ENCODE measurements around the gene DNAJC2. TPM values are rescaled to one million over a fixed set of nuclear protein-coding genes. Genes with fewer than 3 reads are reported as not detected.

The DNAJC2 gene
- total and polyA plus RNA-seq, 2 experiments from 2014 or later: 40.1 to 168 TPM

DNA sequence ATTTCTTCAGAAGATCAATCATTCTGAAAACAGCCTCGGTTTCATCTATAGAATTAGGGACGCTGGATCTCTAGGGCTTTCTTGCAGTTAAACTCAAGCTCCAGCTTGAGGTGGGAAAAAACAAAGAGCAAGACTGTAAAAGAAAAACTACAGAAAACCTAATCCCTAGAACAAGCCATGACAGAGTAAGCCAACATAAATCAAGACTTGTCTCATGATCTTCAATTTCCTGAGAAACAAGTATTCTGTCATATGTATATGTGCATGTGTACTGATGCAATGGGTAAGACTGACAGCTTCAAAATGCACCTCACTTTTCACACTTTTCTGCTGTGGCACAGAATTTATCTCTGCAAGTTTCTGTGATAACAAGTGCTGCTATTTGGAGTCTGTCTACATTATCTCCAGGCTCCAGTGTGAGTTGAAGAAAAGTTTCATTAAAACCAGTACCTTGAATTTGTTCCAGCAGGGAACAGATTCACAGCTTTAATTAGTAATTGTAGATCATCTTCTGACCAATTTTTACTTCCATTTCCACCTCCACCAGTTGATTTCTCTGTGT lies 28.1 kb downstream of the DNAJC2 start:
- H3K4me3 ChIP-seq: no peak overlapping the region
- ATAC-seq: no peak
- peaks cover 98% of the 10 kb centered on the region for H3K36me3 Mint-ChIP-seq (ENCODE audit: low read depth)
- H3K79me2 ChIP-seq (replicated peaks; ENCODE audit: insufficient read depth): peaks cover 2% of the 10 kb centered on the region; the same call in 1 of the 2 replicates
- no peak overlapping the region for H3K27ac ChIP-seq (ENCODE audit: low read depth)
- peaks cover 90% of the 10 kb centered on the region for H3K36me3 ChIP-seq (ENCODE audit: insufficient read depth)
- no peaks in the 10 kb centered on the region for H3K27me3 Mint-ChIP-seq (ENCODE audit: insufficient read depth, low read depth, poor library complexity)
- no peaks in the 10 kb centered on the region for H3K4me1 ChIP-seq (ENCODE audit: insufficient read depth)
- DNase-seq (ENCODE audit: low spot score): no peak
- no peak overlapping the region for H3K4me3 Mint-ChIP-seq
- no peaks in the 10 kb centered on the region for H3F3A ChIP-seq (replicated peaks; ENCODE audit: low read depth)
- H3K4me1 Mint-ChIP-seq: no peaks in the 10 kb centered on the region
- TF ChIP-seq ZNF331 (CRISPR knock-in tag; IDR thresholded peaks at IDR 0.05; ENCODE audit: low read depth) (no peak), CREB1 (CRISPR knock-in tag; IDR thresholded peaks at IDR 0.05; ENCODE audit: low read depth) (no peak), STAT1 (IDR thresholded peaks at IDR 0.05; ENCODE audit: unreplicated experiment) (no peak), POLR2AphosphoS5 (IDR thresholded peaks at IDR 0.05; ENCODE audit: low read depth) (no peak), CTCF (conservative IDR thresholded peaks at IDR 0.05; ENCODE audit: low read depth in 2 of 2) (no peak), JUNB (IDR thresholded peaks at IDR 0.05; ENCODE audit: unreplicated experiment) (no peak), ZNF462 (CRISPR knock-in tag; IDR thresholded peaks at IDR 0.05) (no peak), NANOG (IDR thresholded peaks at IDR 0.05; ENCODE audit: borderline replicate concordance) (no peak), EZH2 (IDR thresholded peaks at IDR 0.05; ENCODE audit: low read depth, unreplicated experiment) (no peak), EZH2phosphoT487 (IDR thresholded peaks at IDR 0.05; ENCODE audit: unreplicated experiment) (no peak), REST (IDR thresholded peaks at IDR 0.05; ENCODE audit: unreplicated experiment) (no peak), ZNF114 (CRISPR knock-in tag; IDR thresholded peaks at IDR 0.05) (no peak)
- TF ChIP-seq, protein P1, sequence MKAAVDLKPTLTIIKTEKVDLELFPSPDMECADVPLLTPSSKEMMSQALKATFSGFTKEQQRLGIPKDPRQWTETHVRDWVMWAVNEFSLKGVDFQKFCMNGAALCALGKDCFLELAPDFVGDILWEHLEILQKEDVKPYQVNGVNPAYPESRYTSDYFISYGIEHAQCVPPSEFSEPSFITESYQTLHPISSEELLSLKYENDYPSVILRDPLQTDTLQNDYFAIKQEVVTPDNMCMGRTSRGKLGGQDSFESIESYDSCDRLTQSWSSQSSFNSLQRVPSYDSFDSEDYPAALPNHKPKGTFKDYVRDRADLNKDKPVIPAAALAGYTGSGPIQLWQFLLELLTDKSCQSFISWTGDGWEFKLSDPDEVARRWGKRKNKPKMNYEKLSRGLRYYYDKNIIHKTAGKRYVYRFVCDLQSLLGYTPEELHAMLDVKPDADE (IDR thresholded peaks at IDR 0.05): no peak
- no peaks in the 10 kb centered on the region for H3K9me2 ChIP-seq (ENCODE audit: insufficient read depth)
- no peak overlapping the region for H2AFZ ChIP-seq
- H3K9me3 Mint-ChIP-seq: no peaks in the 10 kb centered on the region
- no peak overlapping the region for H3K4me2 ChIP-seq
- peaks cover 16% of the 10 kb centered on the region for H4K20me1 ChIP-seq (replicated peaks; ENCODE audit: insufficient read depth)
- H3K27ac Mint-ChIP-seq: no peak overlapping the region
- H3K27me3 ChIP-seq (ENCODE audit: insufficient read depth): no peaks in the 10 kb centered on the region
